HG03460 (cell line): ENCODE results near the gene MAP7D1.
A peak's percentile ranks its signal among the peaks of the same experiment; 100 is the strongest.
"Not testable (repeated sequence)": the region's sequence is repeated elsewhere in the genome, so short reads cannot be mapped to it uniquely, and the experiment has no call there.

ENCODE experiments used
- ATAC-seq: cut with Tn5 transposase; IDR thresholded peaks from one replicate; pipeline ENCODE4 v1.9.1; 2021; ENCODE audit not compliant: unreplicated experiment

Gene MAP7D1

DNA sequence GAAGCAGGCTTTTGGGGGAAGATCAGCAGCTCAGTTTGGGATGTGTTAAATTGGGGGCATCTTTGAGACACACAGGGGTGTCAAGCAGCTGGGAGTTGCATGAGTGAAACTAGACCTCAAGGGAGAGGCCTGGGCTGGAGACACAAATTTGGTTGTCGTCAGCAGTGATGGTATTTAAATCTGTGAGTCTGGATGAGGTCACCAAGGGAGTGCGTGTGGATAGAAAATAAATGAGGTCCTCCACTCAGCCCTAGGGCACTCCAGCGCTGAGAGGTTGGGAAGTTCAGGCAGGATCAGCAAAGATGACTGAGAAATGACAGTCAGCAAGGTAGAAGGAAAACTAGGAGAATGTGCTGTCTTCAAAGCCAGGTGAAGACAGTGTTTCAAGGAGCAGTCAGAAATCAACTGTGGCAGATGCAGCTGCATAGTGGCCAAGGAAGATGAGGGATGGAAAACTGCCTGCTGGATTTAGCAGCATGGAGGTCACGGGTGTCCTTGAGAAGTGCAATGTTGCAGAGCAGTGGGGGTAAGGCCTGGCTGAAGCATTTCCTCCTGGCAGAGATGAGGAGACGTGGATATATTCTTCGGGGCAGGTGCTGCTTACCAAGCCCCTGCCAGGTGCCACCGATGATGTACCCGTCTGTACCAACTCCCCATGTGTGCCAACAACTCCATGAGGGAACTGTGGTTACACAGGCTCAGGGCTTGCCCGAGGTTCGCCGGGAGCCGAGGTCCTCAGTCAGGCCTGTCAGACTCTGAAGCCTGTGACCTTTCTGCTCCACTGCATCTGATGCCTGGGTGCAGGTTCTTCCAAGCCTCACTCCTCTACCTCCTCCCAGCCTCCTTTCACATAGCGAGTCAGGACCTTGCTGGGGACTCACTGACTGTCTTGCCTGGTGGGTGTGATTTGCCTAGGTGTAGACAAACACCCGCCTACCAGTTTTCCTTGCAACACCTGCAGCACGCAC, 11.3 kb downstream of the MAP7D1 start:
- ATAC-seq, result no peak

- ATAC-seq, result no peak
Measured at GRCh38 chr1:36168514-36168913, 12.6 kb downstream of the MAP7D1 start.

GRCh38 chr1:36170643-36171412, 14.9 kb downstream of the MAP7D1 start:
- no peak for ATAC-seq

DNA sequence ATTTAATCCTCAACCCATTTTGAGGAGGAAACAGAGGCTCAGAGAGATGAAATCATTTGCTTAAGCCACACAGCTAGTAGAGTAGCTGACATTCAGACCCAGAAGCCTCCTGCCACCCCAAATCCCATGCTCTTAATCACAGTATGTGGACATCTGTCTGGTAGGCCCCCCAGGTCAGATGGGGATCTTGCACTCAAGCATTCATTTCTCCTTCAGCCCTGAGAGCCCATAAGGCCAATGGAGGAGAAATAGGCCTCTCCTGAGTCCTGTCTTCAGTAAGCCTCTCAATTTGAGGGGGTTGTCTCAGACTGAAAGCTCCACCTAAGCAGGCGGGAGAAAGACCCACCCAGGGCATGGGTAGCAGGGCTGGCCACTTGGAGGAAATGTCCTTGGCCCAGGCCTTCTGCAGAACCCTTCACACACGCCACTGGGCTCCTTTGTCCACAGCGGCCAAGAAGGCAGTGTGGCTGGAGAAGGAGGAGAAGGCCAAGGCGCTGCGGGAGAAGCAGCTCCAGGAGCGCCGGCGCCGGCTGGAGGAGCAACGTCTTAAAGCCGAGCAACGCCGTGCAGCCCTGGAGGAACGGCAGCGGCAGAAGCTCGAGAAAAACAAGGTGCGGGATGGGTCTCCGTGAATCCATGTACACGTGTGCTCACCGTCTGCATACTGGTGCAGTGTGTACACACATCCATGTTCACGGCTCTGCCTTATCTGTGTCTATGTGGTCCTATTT, 16.2 kb downstream of the MAP7D1 start:
- no peak for ATAC-seq

- no peak for ATAC-seq
Measured at GRCh38 chr1:36172983-36173382, 17.0 kb downstream of the MAP7D1 start.

DNA sequence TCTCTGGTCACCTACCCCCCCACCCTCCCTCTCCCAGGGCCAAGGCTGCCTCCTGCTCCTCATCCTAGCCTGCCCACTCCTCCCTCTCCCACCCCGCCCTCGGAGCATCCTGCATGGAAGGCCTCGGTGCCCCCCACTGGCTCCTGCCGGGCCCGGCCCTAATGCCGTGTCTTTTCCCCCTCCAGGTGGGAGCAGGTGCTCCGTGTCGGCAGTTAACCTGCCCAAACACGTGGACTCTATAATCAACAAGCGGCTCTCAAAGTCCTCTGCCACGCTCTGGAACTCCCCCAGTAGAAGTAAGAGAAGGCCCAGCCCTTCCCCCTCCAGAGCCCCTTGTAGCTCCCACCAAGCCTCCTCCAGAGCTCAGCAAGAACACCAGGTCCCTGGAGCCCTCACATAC, 18.8 kb downstream of the MAP7D1 start:
- ATAC-seq, result no peak

DNA sequence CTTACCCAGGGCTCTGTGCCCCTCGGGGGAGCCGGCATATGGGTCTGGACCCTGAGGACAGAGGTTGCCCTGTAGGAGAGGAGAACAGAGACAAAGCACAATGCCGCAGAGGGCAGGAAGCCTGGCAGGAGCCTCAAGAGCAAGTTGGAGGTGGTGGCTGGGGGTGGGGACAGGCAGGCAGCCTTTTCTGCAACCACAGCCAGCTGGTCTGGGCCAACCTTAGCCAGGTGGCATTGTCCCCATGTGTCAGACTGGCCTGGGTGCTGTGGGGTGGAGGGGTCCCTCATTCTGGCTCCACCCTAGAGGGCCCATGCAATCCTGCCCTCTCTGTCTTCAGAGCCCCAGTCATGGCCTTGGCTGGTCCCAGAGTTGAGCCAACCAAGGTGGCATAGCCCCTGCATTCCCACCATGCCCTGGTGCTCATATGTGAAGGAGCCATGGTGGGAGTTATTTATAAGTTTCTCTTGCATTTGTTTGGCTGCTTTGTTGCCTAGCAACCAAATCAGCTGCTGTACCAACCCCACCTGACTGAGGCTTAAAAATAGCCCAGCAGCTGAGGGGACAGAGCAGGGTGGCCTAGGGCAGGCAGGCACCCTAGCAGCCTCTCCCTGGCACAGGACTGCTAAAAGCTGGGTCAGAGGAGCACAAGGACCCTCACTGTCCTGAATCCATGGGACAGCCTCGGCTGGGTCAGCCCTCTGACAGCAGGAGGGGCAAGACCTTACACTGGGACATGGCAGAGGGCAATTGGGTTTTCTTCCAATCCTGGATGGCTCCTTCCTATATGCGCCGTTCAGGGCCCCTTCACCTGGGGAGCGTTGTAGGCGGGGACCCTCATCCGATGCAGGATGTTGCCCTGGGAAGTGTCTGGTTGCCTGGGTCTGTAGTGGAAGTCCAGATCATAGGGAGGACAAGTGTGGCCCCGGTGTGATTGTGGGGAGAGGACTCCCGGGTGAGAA, 19.5 kb downstream of the MAP7D1 start:
- no peak for ATAC-seq

GRCh38 chr1:36176106-36176949, 20.4 kb downstream of the MAP7D1 start:
- no peak for ATAC-seq

DNA sequence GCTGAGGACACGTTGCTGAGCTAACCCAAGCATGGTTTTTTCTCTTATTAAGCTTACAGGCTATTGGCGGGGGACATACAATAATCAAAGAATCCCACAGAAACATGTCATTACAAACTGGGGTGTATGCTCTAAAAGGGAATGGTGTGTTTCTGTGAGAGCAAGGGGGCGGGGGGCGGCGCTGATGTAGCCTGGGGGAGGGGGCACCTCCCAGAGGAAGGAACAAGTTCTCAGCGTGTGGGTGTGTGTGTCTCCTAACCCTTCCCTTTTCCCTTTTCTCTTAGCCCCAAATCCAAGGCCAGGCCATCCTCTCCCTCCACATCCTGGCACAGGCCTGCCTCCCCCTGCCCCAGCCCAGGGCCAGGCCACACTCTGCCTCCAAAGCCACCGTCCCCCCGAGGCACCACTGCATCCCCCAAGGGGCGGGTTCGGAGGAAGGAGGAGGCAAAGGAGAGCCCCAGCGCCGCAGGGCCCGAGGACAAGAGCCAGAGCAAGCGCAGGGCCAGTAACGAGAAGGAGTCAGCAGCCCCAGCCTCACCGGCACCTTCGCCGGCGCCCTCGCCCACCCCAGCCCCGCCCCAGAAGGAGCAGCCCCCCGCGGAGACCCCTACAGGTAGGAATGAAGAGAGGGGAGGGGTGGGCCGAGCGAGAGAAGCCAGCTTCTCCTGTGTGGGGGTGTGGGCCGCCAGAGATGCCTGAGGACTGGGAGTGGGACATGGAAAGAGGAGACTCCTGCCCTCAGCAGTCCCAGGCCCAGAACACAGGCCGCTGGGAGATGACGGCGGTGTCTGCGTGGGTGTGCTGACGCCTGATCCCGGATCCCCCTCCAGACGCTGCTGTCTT, 21.9 kb downstream of the MAP7D1 start:
- ATAC-seq, result no peak

GRCh38 chr1:36178471-36179219, 22.7 kb downstream of the MAP7D1 start:
- ATAC-seq, result no peak

DNA sequence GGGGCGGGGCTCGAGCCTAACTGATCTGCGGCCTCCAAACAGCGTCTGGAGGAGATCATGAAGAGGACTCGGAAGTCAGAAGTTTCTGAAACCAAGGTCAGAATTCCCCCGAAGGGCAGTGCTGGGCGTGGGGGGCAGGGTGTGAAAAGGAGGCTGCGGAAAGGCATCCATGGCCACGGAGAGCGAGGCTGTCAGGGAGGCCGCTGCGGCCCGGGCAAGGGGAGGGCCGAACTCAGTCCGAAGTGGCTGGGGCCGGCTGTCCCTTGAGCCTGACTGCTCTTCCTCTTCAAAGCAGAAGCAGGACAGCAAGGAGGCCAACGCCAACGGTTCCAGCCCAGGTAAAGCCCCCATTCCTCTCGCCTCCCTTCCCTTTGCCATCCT, 23.2 kb downstream of the MAP7D1 start:
- ATAC-seq, result no peak

DNA sequence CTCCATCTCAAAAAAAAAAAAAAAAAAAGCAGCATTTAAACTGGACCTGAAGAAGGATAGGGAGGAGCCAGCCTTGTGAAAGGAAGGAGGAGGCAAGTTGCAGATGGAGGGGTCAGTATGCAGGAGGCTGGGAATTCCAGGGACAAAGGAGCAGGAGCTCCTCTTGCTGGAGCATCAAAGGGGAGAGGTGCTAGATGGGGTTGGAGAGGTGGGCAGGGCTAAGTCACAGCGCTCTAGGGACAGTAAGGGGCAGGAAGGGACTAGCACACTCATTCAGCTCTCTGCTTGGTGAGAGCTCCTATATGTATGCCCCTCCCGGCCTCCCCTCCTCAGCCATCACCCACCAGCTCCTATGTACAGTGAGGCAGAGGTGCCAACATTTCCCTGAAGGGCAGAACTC, 26.8 kb downstream of the MAP7D1 start:
- no peak for ATAC-seq

DNA sequence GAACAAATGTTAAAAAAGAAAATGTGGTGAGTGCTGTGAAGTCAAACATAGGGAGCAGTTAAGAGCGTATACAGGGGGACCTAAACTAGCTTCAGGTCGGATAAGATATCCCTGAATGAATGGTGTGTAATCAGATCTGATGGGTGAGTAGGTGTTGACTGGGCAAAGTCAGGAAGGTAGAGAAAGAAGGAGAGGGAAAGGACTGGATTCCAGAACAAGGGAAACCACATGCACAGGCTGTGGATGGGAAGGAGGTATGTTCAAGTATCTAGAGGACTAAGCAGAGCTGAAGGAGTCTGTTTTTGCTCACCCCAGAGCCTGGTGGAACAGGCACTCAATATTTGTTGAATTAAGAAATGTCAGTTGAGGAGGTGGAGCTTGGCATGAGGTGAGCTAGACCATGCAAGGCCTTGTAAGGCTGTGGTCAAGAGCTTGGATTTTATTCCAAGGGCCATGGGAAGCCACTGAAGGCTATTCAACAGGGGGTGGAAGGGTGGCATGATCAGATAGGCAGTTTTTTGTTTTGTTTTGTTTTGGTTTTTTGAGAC, 27.4 kb downstream of the MAP7D1 start:
- no peak for ATAC-seq

DNA sequence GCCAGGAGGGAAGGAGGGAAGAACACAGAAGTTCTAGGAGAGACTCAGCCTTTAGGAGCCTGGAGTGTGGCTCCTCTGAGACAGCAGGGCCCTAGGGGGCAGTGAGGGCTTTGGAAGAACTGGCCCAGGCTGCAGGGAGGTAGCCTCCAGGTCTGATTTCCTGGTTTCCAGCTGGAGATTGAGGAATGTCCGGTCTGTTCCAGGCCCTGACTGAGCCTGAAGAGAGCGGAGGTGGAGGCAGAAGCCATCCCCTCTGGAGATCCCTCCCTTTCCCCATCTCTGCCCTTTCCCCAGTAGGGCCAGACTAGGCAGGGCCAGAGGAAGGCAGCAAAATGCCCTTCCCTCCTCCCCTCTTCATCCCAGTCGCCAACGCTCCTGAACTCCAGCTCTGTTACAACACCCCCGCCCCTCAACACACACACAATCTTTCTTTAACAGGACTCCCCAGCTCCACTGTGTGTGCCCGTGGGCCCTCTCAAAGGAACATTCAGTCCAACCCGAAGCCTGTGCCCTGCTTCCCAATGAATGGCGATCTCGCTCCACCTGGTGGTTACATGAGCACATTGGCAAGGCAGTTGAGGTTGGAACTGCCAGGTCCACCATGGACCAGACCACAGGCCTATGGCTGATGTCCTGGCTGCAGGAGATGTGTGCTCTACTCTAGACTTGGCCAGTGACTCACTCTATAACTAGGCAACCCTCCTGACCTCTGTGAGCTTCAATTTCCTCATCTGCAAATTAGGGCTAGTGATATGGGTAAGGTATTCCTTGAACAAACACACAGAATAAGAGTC, 32.0 kb downstream of the MAP7D1 start:
- peak; percentile 62 for ATAC-seq

DNA sequence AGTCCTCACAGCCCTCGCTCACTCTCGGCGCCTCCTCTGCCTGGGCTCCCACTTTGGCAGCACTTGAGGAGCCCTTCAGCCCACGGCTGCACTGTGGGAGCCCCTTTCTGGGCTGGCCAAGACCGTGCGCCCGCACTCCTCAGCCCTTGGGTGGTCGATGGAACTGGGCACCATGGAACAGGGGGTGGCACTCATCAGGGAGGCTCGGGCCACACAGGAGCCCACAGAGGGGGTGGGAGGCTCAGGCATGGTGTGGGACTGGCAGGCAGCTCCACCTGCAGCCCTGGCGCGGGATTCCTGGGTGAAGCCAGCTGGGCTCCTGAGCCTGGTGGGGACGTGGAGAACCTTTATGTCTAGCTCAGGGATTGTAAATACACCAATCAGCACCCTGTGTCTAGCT, 40.8 kb downstream of the MAP7D1 start:
- ATAC-seq, result not testable (repeated sequence)

- no peak for ATAC-seq
Measured at GRCh38 chr1:36198641-36199040, 42.7 kb downstream of the MAP7D1 start.
